Measurements from ENCODE around the gene AMY1B. TPM values are rescaled to one million over a fixed set of nuclear protein-coding genes. Genes with fewer than 3 reads are reported as not detected.
"Not testable (repeated sequence)": the region's sequence is repeated elsewhere in the genome, so short reads cannot be mapped to it uniquely, and the experiment has no call there.

Gene AMY1B
- not detected in 2 replicates for total RNA-seq

DNA sequence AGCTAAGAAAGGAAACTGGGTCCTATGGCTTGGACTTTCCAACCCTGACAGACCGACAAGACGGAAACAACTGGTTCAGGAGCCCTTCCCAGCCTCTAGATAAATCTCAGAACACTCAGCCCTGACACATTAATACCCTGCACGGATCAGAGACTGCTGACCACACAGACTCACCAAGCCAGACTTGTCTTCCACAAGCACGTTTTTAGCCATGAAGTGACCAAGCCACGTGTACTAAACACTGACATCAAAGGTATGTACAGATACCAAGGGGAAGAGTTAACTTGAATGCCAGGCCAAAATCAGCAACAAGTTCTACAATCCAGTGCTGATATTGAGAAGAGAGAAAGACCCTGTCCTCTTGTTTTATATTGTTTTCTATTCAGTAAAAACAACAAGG is at the start of gene AMY1B:
TSS of gene AMY1B (minus strand) at position 101 of the 400 bp plus-strand sequence. CDS start 571 bp downstream, outside the sequence.
- H3K36me3 Mint-ChIP-seq (ENCODE audit: low read depth); intact Hi-C loops (cut with micrococcal nuclease); H3K9me3 Mint-ChIP-seq; H3K4me3 Mint-ChIP-seq; DNase-seq (ENCODE audit: low spot score); H3K4me1 Mint-ChIP-seq (ENCODE audit: low read depth); H3K27me3 Mint-ChIP-seq (ENCODE audit: insufficient read depth); H3K27ac Mint-ChIP-seq: not testable (repeated sequence)

DNA sequence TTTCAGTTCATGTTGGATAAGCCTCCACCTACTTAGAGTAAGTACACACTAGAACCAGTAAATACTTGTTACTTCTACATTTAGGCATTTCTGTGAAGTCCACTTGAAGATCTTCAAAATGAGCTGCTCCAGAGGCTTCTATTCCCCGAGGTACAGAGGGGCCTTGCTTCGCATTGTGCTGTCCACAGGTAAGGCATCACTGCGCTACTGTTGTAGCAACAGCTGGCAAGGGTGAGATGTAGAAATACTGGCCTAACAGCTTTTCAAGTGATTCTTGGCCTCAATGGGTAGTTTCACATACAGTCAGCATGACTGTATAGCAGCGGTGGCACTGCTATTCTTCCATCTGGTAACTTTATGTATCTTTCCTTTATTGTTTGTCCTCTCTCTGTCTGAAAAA is 49.0 kb upstream of the AMY1B start:
- H3K9me3 Mint-ChIP-seq; intact Hi-C loops (cut with micrococcal nuclease); H3K36me3 Mint-ChIP-seq (ENCODE audit: low read depth); H3K27me3 Mint-ChIP-seq (ENCODE audit: insufficient read depth); H3K27ac Mint-ChIP-seq; H3K4me1 Mint-ChIP-seq (ENCODE audit: low read depth); DNase-seq (ENCODE audit: low spot score); H3K4me3 Mint-ChIP-seq: not testable (repeated sequence)

DNA sequence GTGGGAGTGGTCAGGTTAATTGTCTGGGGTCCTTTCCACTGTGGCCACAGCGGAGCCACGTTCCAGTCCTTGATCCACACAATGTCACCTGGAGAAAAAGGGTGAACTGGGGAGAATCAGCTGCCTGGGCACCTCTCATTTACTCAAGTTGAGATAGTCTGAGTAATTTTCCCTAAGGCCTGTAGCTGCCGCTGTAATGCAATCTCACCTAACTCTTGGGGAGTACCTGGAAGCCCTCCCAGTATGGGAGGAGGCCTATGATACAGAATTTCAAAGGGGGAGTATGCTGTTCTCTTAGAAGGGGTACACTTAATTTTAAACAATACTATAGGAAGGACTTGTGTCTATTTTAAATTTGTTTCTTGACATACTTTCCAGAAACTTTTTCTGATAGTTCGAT is 48.4 kb upstream of the AMY1B start:
- H3K27ac Mint-ChIP-seq; intact Hi-C loops (cut with micrococcal nuclease); H3K9me3 Mint-ChIP-seq; H3K4me3 Mint-ChIP-seq; H3K36me3 Mint-ChIP-seq (ENCODE audit: low read depth); H3K27me3 Mint-ChIP-seq (ENCODE audit: insufficient read depth); DNase-seq (ENCODE audit: low spot score); H3K4me1 Mint-ChIP-seq (ENCODE audit: low read depth): not testable (repeated sequence)

DNA sequence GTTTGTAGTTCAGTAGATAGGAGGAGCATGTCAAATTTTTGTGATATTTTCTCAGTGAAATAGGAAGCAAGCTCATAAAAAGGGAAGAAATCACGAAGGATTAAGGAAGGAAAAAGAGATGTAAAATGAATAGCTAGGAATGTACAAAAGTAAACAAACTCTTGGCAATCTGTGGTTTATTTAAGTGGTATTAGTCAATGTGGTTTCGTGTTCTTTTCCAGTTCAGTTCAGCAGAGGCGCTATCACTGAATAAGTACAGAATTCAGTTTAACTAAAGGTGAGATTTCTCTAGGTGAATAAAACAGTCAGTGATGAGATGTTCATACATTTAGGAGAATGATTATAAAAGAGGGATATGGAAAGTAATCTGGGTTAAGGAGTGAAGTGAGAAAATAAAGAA is 42.0 kb upstream of the AMY1B start:
- H3K27ac Mint-ChIP-seq; H3K9me3 Mint-ChIP-seq; H3K4me3 Mint-ChIP-seq; H3K27me3 Mint-ChIP-seq (ENCODE audit: insufficient read depth); H3K4me1 Mint-ChIP-seq (ENCODE audit: low read depth); DNase-seq (ENCODE audit: low spot score); intact Hi-C loops (cut with micrococcal nuclease); H3K36me3 Mint-ChIP-seq (ENCODE audit: low read depth): not testable (repeated sequence)

DNA sequence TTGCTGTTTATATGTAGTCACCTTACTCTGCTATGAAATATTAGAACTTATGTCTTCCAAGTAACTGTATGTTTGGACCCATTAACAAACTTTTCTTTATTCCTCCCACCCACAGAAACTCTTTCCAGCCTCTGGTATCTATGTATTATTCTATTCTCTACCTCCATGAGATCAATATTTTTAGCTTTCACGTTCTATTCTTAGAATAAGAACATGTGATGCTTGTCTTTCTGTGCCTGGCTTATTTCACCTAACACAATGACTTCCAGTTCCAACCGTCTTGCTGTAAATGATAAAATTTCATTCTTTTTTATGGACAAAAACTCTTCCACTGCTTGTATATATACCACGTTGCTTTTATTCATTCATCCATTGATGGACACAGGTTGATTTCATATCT is 39.3 kb upstream of the AMY1B start:
- H3K27me3 Mint-ChIP-seq (ENCODE audit: insufficient read depth); intact Hi-C loops (cut with micrococcal nuclease); H3K9me3 Mint-ChIP-seq; H3K36me3 Mint-ChIP-seq (ENCODE audit: low read depth); DNase-seq (ENCODE audit: low spot score); H3K4me1 Mint-ChIP-seq (ENCODE audit: low read depth); H3K4me3 Mint-ChIP-seq; H3K27ac Mint-ChIP-seq: not testable (repeated sequence)

DNA sequence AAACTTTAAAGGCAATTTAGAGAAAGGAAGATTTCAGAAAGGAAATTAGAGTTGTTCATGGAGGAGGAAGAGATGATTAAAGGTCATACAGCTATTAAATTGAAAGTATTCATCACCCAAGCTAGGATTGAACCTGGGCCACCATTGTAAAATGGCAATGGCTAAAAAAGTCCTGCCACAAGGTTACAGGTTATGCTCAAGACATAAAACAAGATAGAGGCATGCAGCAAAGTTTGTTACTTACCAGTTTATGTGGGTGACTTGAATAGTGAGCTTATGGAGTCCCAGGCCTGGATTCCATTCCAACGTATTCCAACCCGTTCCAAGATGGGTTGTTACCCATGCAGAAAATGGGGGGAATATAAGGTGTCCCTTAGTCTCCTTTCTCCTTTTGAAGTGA is 25.5 kb upstream of the AMY1B start:
- not testable (repeated sequence) for H3K27me3 Mint-ChIP-seq (ENCODE audit: insufficient read depth)

DNA sequence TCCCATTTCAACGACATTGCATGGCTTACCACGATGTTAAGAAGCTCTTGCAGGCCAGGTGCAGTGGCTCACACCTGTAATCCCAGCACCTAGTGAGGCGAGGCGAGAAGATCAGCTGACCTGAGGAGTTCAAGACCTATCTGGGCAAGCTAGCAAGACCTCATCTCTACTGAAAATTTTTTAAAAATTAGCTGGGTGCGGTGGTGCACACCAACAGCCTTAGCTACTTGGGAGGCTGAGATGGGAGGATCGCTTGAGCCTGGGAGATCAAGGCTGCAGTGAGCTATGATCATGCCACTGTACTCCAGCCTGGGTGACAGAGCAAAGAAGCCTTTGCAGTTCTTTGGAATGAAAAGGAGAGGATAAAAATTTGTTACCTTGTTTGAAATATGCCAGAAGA is 21.4 kb upstream of the AMY1B start:
- H3K9me3 Mint-ChIP-seq; intact Hi-C loops (cut with micrococcal nuclease); H3K4me3 Mint-ChIP-seq; H3K36me3 Mint-ChIP-seq (ENCODE audit: low read depth); H3K4me1 Mint-ChIP-seq (ENCODE audit: low read depth); H3K27ac Mint-ChIP-seq; DNase-seq (ENCODE audit: low spot score); H3K27me3 Mint-ChIP-seq (ENCODE audit: insufficient read depth): not testable (repeated sequence)

More for the DNA sequence above, 25.5 kb upstream of the AMY1B start:
- H3K27ac Mint-ChIP-seq; DNase-seq (ENCODE audit: low spot score); H3K36me3 Mint-ChIP-seq (ENCODE audit: low read depth); H3K4me3 Mint-ChIP-seq; H3K9me3 Mint-ChIP-seq; H3K4me1 Mint-ChIP-seq (ENCODE audit: low read depth); intact Hi-C loops (cut with micrococcal nuclease): not testable (repeated sequence)

DNA sequence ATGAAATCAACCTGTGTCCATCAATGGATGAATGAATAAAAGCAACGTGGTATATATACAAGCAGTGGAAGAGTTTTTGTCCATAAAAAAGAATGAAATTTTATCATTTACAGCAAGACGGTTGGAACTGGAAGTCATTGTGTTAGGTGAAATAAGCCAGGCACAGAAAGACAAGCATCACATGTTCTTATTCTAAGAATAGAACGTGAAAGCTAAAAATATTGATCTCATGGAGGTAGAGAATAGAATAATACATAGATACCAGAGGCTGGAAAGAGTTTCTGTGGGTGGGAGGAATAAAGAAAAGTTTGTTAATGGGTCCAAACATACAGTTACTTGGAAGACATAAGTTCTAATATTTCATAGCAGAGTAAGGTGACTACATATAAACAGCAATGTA is 14.4 kb upstream of the AMY1B start:
- H3K27ac Mint-ChIP-seq; intact Hi-C loops (cut with micrococcal nuclease); H3K4me1 Mint-ChIP-seq (ENCODE audit: low read depth); H3K4me3 Mint-ChIP-seq; H3K9me3 Mint-ChIP-seq; H3K27me3 Mint-ChIP-seq (ENCODE audit: insufficient read depth); H3K36me3 Mint-ChIP-seq (ENCODE audit: low read depth); DNase-seq (ENCODE audit: low spot score): not testable (repeated sequence)

DNA sequence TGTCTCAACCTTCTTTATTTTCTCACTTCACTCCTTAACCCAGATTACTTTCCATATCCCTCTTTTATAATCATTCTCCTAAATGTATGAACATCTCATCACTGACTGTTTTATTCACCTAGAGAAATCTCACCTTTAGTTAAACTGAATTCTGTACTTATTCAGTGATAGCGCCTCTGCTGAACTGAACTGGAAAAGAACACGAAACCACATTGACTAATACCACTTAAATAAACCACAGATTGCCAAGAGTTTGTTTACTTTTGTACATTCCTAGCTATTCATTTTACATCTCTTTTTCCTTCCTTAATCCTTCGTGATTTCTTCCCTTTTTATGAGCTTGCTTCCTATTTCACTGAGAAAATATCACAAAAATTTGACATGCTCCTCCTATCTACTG is 11.7 kb upstream of the AMY1B start:
- H3K9me3 Mint-ChIP-seq; H3K27ac Mint-ChIP-seq; DNase-seq (ENCODE audit: low spot score); H3K4me1 Mint-ChIP-seq (ENCODE audit: low read depth); intact Hi-C loops (cut with micrococcal nuclease); H3K27me3 Mint-ChIP-seq (ENCODE audit: insufficient read depth); H3K36me3 Mint-ChIP-seq (ENCODE audit: low read depth); H3K4me3 Mint-ChIP-seq: not testable (repeated sequence)

DNA sequence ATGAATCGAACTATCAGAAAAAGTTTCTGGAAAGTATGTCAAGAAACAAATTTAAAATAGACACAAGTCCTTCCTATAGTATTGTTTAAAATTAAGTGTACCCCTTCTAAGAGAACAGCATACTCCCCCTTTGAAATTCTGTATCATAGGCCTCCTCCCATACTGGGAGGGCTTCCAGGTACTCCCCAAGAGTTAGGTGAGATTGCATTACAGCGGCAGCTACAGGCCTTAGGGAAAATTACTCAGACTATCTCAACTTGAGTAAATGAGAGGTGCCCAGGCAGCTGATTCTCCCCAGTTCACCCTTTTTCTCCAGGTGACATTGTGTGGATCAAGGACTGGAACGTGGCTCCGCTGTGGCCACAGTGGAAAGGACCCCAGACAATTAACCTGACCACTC is 5.2 kb upstream of the AMY1B start:
- H3K4me1 Mint-ChIP-seq (ENCODE audit: low read depth); DNase-seq (ENCODE audit: low spot score); H3K4me3 Mint-ChIP-seq; intact Hi-C loops (cut with micrococcal nuclease); H3K36me3 Mint-ChIP-seq (ENCODE audit: low read depth); H3K27ac Mint-ChIP-seq; H3K9me3 Mint-ChIP-seq; H3K27me3 Mint-ChIP-seq (ENCODE audit: insufficient read depth): not testable (repeated sequence)

DNA sequence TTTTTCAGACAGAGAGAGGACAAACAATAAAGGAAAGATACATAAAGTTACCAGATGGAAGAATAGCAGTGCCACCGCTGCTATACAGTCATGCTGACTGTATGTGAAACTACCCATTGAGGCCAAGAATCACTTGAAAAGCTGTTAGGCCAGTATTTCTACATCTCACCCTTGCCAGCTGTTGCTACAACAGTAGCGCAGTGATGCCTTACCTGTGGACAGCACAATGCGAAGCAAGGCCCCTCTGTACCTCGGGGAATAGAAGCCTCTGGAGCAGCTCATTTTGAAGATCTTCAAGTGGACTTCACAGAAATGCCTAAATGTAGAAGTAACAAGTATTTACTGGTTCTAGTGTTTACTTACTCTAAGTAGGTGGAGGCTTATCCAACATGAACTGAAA is 4.7 kb upstream of the AMY1B start:
- intact Hi-C loops (cut with micrococcal nuclease); DNase-seq (ENCODE audit: low spot score); H3K9me3 Mint-ChIP-seq; H3K27me3 Mint-ChIP-seq (ENCODE audit: insufficient read depth); H3K27ac Mint-ChIP-seq; H3K4me3 Mint-ChIP-seq; H3K36me3 Mint-ChIP-seq (ENCODE audit: low read depth); H3K4me1 Mint-ChIP-seq (ENCODE audit: low read depth): not testable (repeated sequence)

DNA sequence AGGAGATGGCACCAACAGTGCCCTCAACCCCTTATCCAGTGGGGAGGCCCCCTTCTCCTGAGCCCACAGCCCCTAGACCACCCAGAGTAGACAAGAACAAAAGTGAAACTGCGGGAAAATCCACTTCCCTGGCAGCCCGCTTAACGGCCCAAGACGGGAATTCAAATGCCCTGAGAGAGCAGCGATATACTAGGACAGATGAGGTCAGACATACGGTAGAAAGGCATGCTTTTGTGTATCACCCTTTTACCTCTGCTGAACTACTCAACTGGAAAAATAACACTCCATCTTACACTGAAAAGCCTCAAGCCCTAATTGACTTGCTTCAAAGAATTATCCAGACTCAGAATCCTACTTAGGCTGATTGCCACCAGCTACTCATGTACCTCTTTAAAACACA is 1.4 kb upstream of the AMY1B start:
- H3K4me1 Mint-ChIP-seq (ENCODE audit: low read depth); DNase-seq (ENCODE audit: low spot score); H3K27ac Mint-ChIP-seq; H3K9me3 Mint-ChIP-seq; H3K36me3 Mint-ChIP-seq (ENCODE audit: low read depth); H3K4me3 Mint-ChIP-seq; H3K27me3 Mint-ChIP-seq (ENCODE audit: insufficient read depth); intact Hi-C loops (cut with micrococcal nuclease): not testable (repeated sequence)

DNA sequence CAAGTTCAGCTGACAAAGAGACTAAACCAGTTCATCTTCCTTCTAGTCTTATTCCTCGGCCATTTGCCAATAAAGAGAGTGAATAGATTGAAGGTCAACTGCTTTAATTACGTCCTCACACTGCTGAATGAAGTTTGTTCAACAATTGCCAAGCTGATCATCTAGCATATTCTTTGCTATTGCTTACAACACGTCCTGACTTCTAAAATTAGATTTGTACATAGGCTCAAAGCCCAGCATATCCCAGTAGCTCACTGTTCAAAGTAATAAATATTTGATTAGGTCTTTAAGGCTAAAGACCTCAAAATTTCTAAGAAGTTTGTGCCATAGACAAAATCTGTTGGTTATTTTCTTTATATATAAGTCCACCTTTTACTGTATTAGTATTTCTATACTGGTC is 19.7 kb downstream of the AMY1B start:
- DNase-seq (ENCODE audit: low spot score); intact Hi-C loops (cut with micrococcal nuclease); H3K4me1 Mint-ChIP-seq (ENCODE audit: low read depth); H3K9me3 Mint-ChIP-seq; H3K27me3 Mint-ChIP-seq (ENCODE audit: insufficient read depth); H3K4me3 Mint-ChIP-seq; H3K36me3 Mint-ChIP-seq (ENCODE audit: low read depth); H3K27ac Mint-ChIP-seq: not testable (repeated sequence)

DNA sequence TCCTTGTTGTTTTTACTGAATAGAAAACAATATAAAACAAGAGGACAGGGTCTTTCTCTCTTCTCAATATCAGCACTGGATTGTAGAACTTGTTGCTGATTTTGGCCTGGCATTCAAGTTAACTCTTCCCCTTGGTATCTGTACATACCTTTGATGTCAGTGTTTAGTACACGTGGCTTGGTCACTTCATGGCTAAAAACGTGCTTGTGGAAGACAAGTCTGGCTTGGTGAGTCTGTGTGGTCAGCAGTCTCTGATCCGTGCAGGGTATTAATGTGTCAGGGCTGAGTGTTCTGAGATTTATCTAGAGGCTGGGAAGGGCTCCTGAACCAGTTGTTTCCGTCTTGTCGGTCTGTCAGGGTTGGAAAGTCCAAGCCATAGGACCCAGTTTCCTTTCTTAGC is 40.5 kb downstream of the AMY1B start, which contains the start of gene AMY1A:
TSS of gene AMY1A (plus strand) at position 301 of the 400 bp plus-strand sequence. CDS start 571 bp downstream, outside the sequence.
- H3K27ac Mint-ChIP-seq; H3K4me1 Mint-ChIP-seq (ENCODE audit: low read depth); intact Hi-C loops (cut with micrococcal nuclease); H3K9me3 Mint-ChIP-seq; H3K4me3 Mint-ChIP-seq; H3K36me3 Mint-ChIP-seq (ENCODE audit: low read depth); DNase-seq (ENCODE audit: low spot score); H3K27me3 Mint-ChIP-seq (ENCODE audit: insufficient read depth): not testable (repeated sequence)
